DOHH2 (cell line): ENCODE results near the gene ASPSCR1.

Source experiments
- H3F3A ChIP-seq: fragments of 200-600 bp; sonication (generic), shearing (Covaris generic); 2 replicates; pipeline ENCODE4 v1.6.0; 2016; ENCODE audit warnings: antibody characterized with exemption, mild to moderate bottlenecking; ENCODE audit not compliant: control insufficient read depth, insufficient read depth
- H3K27ac ChIP-seq: fragments of 200-600 bp; sonication (generic); 2 replicates; pipeline ENCODE4 v1.5.1; 2014; ENCODE audit warnings: low read depth, mild to moderate bottlenecking, low read length, moderate library complexity
- H3K27me3 ChIP-seq: fragments of 200-600 bp; sonication (generic); 2 replicates; pipeline ENCODE4 v1.6.1; 2014; ENCODE audit warnings: mild to moderate bottlenecking, low read length, mixed read lengths; ENCODE audit not compliant: control insufficient read depth
- H3K36me3 ChIP-seq: fragments of 200-600 bp; sonication (generic); 2 replicates; pipeline ENCODE4 v1.6.1; 2014; ENCODE audit warnings: mild to moderate bottlenecking, low read length, moderate library complexity, mixed read lengths; ENCODE audit not compliant: control insufficient read depth
- H3K4me1 ChIP-seq: fragments of 200-600 bp; sonication (generic); 2 replicates; pipeline ENCODE4 v1.6.1; 2014; ENCODE audit warnings: mild to moderate bottlenecking, low read length, mixed read lengths; ENCODE audit not compliant: control insufficient read depth
- H3K4me2 ChIP-seq: fragments of 200-600 bp; sonication (generic); 2 replicates; pipeline ENCODE4 v1.6.0; 2014; ENCODE audit warnings: mild to moderate bottlenecking, low read length, moderate library complexity
- H3K4me3 ChIP-seq: fragments of 200-600 bp; sonication (generic); 2 replicates; pipeline ENCODE4 v1.5.1; 2014; ENCODE audit warnings: mild to moderate bottlenecking, low read length, mixed read lengths
- H3K79me2 ChIP-seq: fragments of 200-600 bp; sonication (generic); 2 replicates; pipeline ENCODE4 v1.6.1; 2014; ENCODE audit warnings: mild to moderate bottlenecking, low read length, mixed read lengths; ENCODE audit not compliant: control insufficient read depth
- H3K9me2 ChIP-seq: fragments of 200-600 bp; sonication (generic); replicated peaks from 2 replicates; pipeline ENCODE4 v1.6.1; 2014; ENCODE audit warnings: mild to moderate bottlenecking, low read length, mixed read lengths; ENCODE audit not compliant: control insufficient read depth
- H3K9me3 ChIP-seq: fragments of 200-600 bp; sonication (generic); 2 replicates; pipeline ENCODE4 v1.6.1; 2014; ENCODE audit warnings: antibody characterized with exemption, low read length, mixed read lengths; ENCODE audit not compliant: control insufficient read depth, insufficient read depth
- H4K20me1 ChIP-seq: fragments of 200-600 bp; sonication (generic); 2 replicates; pipeline ENCODE4 v1.6.0; 2014; ENCODE audit warnings: low read depth, mild to moderate bottlenecking, antibody characterized with exemption, low read length, moderate library complexity; ENCODE audit not compliant: control insufficient read depth, insufficient read depth
- EZH2phosphoT487 ChIP-seq: fragments of 200-600 bp; sonication (generic); IDR thresholded peaks from 2 replicates; pipeline ENCODE4 v1.6.1; 2017; ENCODE audit warnings: borderline replicate concordance, mild to moderate bottlenecking, antibody characterized with exemption, low read length, moderate library complexity, mixed read lengths
- TF ChIP-seq, protein P1 (sequence below): fragments of 200-600 bp; sonication (generic); IDR thresholded peaks from one replicate; pipeline ENCODE4 v1.5.1; 2014; ENCODE audit warnings: antibody characterized with exemption, mild to moderate bottlenecking, low read depth, low read length; ENCODE audit not compliant: poor library complexity, severe bottlenecking

Gene ASPSCR1

DNA sequence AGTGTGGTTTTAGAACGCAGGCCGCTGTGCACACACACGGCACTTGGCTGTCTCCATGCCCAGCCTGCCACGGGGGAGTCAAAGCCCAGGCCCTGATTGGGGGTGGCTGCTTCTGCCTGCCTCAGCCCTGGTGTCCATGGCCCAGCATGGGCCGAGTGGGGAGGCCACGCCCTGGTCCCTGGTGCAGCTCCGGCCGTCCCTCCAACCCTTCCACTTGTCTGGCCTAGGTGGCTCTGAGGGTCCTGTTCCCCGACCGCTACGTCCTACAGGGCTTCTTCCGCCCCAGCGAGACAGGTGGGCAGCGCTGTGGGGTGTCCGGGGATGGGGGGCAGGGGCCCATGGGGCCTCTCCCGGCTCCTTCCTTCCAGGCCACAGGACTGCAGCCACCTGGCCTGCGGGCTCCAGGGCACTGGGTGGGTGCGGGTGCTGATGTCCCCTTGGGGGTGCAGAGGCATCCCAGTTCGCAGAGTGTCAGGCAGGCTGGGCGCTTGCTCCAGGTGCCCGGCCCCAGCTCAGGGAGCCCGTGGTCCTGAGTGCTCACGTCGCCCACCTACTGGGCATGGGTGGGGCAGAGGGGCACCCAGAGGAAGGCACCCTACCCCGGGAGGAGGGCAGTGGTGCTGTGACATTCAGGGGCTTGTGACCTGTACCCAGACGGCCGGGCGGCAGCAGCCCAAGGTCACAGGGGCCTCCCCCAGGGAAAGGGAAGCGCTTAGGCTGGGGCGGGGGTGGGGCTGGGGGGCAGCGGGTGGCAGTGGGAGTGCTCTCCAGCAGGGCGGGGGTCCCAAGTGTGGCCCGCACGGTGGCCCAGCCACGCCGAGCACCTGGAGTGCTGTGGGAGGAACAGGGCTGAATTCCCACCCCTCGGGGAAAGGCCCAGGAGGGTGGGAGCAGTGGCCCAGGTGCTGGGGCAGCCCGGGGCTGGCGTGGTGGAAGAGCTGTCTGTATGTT lies 33.4 kb downstream of the ASPSCR1 start:
- TF ChIP-seq, protein P1, sequence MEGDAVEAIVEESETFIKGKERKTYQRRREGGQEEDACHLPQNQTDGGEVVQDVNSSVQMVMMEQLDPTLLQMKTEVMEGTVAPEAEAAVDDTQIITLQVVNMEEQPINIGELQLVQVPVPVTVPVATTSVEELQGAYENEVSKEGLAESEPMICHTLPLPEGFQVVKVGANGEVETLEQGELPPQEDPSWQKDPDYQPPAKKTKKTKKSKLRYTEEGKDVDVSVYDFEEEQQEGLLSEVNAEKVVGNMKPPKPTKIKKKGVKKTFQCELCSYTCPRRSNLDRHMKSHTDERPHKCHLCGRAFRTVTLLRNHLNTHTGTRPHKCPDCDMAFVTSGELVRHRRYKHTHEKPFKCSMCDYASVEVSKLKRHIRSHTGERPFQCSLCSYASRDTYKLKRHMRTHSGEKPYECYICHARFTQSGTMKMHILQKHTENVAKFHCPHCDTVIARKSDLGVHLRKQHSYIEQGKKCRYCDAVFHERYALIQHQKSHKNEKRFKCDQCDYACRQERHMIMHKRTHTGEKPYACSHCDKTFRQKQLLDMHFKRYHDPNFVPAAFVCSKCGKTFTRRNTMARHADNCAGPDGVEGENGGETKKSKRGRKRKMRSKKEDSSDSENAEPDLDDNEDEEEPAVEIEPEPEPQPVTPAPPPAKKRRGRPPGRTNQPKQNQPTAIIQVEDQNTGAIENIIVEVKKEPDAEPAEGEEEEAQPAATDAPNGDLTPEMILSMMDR = no peak
- no peak for TF ChIP-seq EZH2phosphoT487
- H3K79me2 ChIP-seq = no peaks in the 10 kb centered on the region
- H3K4me3 ChIP-seq = no peak overlapping the region
- no peak overlapping the region for H3K27ac ChIP-seq
- H3K4me1 ChIP-seq = no peaks in the 10 kb centered on the region
- no peaks in the 10 kb centered on the region for H3K9me2 ChIP-seq
- H3K27me3 ChIP-seq = no peaks in the 10 kb centered on the region
- H3F3A ChIP-seq = no peaks in the 10 kb centered on the region
- H3K36me3 ChIP-seq = no peaks in the 10 kb centered on the region
- no peaks in the 10 kb centered on the region for H3K9me3 ChIP-seq
- H4K20me1 ChIP-seq = no peaks in the 10 kb centered on the region
- no peak overlapping the region for H3K4me2 ChIP-seq

DNA sequence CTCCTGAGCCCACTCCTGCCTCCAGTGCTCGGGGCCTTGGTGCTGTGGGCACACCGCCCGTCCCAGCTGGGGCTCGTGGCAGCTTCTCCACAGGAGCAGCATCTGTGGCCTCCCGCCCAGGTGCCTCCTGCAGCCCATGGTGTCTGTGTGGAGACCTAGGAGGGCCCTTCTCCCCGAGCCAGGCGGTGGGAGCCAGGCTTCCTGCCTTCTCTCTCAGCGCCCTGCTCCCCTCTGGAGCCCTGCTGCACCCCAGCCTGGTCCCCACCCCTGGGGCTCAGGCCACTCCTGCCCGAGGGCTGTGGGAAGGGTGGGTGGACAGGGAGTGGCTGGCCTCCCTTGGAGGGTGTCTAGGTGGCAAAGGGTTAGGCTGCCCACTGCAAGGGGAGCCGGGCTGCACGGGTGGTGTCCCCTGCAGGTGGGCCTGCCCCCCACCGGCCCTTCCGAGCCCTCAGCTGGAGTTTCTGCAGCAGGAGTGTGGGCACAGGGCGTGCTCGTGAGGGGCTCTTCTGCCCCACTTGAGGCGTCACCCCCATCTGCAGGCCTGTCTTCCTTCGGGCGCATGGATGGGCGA lies 34.3 kb downstream of the ASPSCR1 start:
- no peaks in the 10 kb centered on the region for H3K79me2 ChIP-seq
- no peak overlapping the region for H3K4me3 ChIP-seq
- no peaks in the 10 kb centered on the region for H3K36me3 ChIP-seq
- TF ChIP-seq EZH2phosphoT487 = no peak
- TF ChIP-seq, protein P1 = no peak
- no peaks in the 10 kb centered on the region for H3K9me3 ChIP-seq
- H3K4me1 ChIP-seq = no peaks in the 10 kb centered on the region
- no peak overlapping the region for H3K4me2 ChIP-seq
- no peaks in the 10 kb centered on the region for H3K27me3 ChIP-seq
- H4K20me1 ChIP-seq = no peaks in the 10 kb centered on the region
- H3K27ac ChIP-seq = no peak overlapping the region
- no peaks in the 10 kb centered on the region for H3F3A ChIP-seq
- H3K9me2 ChIP-seq = no peaks in the 10 kb centered on the region

DNA sequence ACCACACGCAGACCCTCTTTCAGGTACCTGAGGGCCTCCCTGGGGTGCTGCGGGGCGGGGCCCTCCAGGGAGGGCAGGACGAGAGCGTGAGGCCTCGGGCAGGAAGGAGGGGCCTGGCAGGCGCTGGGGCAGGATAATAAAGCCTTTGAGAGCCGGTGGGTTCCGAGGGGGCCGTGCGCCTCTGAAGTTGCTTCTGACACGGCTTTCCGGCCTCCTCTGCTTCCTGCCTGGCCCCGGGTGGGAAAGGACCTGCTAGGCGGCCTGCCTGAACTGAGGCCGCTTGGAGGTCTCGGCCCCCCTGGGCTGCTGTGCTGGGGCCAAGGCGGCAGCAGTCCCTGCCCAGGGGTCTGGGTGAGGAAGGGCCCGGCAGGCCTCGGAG lies 34.8 kb downstream of the ASPSCR1 start:
- no peaks in the 10 kb centered on the region for H3K36me3 ChIP-seq
- H3K4me2 ChIP-seq = no peak overlapping the region
- H4K20me1 ChIP-seq = no peaks in the 10 kb centered on the region
- no peaks in the 10 kb centered on the region for H3K27me3 ChIP-seq
- no peaks in the 10 kb centered on the region for H3F3A ChIP-seq
- no peaks in the 10 kb centered on the region for H3K79me2 ChIP-seq
- H3K4me3 ChIP-seq = no peak overlapping the region
- peaks cover 1% of the 10 kb centered on the region for H3K4me1 ChIP-seq
- H3K9me2 ChIP-seq = no peaks in the 10 kb centered on the region
- TF ChIP-seq, protein P1 = no peak
- TF ChIP-seq EZH2phosphoT487 = no peak
- H3K27ac ChIP-seq = no peak overlapping the region
- no peaks in the 10 kb centered on the region for H3K9me3 ChIP-seq
